ENCODE results near the gene CHRNA5.

The CHRNA5 gene

GRCh38 chr15:78620527-78621421, 55.5 kb downstream of the CHRNA5 start, which contains the start of gene CHRNA3:
TSS of gene CHRNA3 (minus strand) at chr15:78620996. CDS start at chr15:78620794, 202 bp downstream.
- no peak for DNase-seq (ENCODE audit: low spot score)

DNA sequence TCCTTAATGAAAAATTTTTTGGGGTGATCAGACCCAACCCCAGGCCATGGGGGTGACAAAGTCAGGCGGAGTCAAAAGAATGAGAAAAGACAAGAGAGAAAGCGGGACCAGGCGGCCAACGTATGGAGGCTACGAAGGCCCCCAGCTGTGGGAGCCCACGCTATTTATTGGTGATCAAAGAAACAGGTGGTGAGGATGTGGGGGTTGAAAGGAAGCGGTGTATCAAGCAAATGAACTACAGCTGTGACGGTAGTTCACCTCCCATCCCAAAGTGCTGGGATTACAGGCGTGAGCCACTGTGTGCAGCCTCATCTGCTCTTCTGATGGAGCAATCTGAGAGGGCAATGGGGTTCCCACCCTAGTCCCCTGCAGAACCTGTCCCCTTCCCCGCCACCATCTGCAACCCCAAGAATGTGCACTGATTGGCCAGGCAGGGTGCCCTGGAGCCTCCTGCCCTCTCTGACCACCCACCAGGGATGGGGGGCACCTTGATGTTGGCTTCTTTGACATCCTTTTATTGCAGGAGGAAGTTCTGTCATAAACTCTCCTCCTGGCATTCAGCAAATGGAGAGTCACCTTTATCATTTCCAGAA, 56.6 kb downstream of the CHRNA5 start:
- no peak for DNase-seq (ENCODE audit: low spot score)

DNA sequence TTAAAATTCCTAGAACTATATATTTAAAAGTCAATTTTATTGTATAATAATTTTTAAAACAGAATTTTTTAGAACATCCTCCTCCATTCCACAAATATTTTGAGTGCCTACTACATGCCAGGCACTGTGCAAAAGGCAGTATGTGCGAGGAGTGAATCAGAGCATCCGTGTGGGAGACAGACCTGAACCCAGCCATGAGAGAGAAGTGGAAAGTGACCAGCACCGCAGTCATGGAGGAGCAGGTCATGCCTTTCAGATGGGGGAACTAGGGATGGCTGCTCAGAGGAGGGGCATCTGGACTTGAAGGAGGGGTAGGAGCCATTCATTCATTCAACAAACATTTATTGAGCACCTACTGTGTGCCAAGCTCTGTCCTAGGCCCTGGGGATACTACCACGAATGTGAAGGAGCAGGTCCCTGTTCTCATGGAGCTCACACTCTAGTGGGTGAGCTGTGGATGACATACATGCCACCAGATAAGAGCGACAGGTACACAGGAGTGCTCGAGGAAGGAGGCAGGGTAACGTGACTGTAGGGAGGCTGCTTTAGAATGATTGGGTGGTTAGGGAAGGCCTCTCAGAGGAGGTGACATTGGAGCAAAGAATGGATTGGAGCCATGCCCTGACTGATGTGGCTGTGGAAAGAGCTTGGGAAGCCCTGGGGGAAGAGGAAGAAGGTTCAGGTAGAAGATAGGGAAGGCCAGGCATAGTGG, 58.6 kb downstream of the CHRNA5 start:
- no peak for DNase-seq (ENCODE audit: low spot score)

GRCh38 chr15:78624651-78625590, 59.6 kb downstream of the CHRNA5 start:
- no peak for DNase-seq (ENCODE audit: low spot score)

GRCh38 chr15:78625606-78626280, 60.4 kb downstream of the CHRNA5 start:
- no peak for DNase-seq (ENCODE audit: low spot score)

GRCh38 chr15:78626381-78626995, 61.2 kb downstream of the CHRNA5 start:
- DNase-seq (ENCODE audit: low spot score): no peak

DNA sequence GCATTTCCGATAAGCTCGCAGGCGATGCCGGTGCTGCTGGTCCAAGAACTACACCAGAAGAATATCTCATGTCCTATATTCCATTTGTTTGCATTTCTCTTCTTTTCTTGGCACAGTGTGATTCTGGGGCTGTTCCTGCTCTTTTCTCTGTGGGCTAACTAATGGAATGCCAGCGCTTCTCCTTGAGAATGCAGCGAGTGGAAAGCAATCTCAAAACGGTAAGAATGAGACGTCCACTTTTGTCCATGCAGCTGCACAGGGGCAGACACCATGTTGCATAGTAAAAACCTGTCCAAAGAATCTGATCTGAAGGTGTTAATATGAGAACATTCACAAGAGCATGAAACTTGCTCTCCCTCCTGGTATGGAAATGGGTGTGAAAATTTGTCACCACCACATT, 62.0 kb downstream of the CHRNA5 start:
- DNase-seq (ENCODE audit: low spot score): no peak

DNA sequence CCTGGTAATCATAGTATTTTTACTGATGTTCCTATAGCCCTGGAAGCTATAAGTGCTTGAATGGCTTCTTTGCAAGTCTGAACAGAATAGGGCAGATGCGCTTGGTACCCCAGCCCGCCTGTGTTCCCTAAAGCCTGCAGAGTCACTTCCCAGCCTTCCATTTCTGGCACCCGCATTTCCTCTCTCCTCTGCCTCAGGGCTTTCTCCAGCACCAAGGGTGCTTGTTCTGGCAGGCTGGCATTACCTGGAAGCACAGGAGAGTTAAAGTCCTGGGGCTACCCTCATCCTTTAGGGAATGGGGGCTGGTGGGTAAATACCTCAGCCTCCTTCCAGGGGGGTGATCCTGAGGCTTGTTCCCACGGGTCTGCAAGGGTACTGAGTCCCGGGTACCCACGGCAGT, 62.9 kb downstream of the CHRNA5 start:
- DNase-seq (ENCODE audit: low spot score): no peak

GRCh38 chr15:78629031-78629715, 63.9 kb downstream of the CHRNA5 start:
- DNase-seq (ENCODE audit: low spot score): no peak

- DNase-seq (ENCODE audit: low spot score): no peak
Measured at GRCh38 chr15:78629716-78630065, 64.4 kb downstream of the CHRNA5 start.

GRCh38 chr15:78630886-78631633, 65.7 kb downstream of the CHRNA5 start:
- DNase-seq (ENCODE audit: low spot score): no peak

DNA sequence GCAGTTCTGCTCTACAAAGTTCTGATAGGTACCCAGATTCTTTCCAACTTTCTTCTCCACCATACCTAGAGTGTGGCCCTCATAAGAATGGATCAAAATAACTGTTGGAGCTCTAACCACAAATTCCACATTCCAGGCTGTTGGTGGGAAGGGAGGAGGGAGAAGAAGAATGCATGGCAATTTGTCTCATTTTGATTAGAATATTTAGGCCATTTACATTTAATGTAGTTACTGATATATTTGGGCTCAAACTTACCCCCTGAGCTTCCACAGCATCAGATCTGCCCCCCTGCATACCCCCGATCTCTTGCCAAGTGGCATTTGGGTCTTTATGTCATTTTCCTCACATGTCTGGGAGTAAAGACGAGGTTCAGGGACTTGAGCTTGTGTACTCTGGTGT, 68.0 kb downstream of the CHRNA5 start:
- DNase-seq (ENCODE audit: low spot score): no peak

DNA sequence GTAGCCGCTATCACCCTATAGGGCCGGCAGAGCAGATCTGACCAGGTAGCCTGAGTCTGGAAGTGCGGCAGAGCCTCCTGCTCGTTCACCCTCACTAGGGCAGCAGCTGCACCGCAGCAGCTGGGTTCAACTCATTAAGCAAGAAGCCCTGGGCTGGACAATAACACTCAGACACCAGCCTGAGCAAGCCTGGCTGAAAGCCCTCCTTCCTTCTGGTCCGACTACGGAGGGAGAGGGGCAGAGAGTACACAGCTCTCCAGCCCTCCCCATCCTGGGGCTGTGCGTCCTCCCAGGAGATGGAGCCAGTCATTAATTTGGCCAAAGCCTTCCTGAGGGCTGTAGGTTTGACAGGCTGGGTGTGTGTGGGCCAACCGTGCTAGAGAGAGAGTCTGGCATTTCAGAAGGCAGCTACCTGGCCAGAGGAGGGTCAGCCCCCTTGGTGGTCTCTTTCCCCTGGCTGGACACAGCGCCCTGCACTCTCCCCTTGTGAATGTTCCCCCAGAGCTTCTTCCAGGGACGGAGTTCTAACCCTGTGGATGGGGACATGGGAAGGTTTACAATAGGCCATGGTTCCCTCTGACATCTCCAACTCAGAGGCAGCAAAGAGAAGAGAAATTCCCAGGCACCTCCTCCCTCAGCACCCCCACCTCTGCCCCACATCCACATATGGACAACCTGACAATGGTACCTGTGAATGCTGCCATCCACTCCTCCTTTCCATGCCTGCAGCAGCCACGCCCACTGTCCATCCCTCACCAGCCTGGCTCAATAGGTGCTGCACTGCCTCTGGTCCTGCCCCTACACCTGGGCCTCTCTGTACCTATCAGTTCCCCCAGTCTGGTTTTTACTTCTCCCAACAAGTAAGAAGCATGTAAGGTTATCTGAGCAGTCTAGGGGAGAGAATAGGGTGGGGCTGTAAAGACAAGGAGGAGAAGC, 69.2 kb downstream of the CHRNA5 start:
- no peak for DNase-seq (ENCODE audit: low spot score)

DNA sequence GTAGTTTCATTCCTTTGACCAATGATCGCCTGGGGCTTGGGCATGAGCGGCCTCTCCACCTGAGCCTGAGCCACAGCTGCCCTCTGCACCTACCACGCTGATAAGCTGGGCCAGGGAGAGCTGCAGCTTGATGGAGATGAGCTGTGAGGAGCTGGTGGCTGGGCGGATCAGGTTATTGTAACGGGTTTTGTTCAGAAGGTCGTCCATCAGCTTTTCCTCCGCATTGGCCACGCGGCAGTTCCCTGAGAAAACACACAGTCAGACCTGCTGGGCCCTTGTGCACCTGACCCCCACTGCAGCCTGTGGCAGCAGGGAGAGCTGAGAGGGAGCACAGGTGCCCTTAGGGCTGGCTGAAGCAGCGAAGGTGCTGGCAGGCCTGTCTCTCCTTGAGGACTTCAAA, 70.0 kb downstream of the CHRNA5 start:
- DNase-seq (ENCODE audit: low spot score): no peak

- DNase-seq (ENCODE audit: low spot score): no peak
Measured at GRCh38 chr15:78636378-78636859, 71.1 kb downstream of the CHRNA5 start.

- no peak for DNase-seq (ENCODE audit: low spot score)
Measured at GRCh38 chr15:78637776-78638435, 72.6 kb downstream of the CHRNA5 start.

- peak; percentile 12 for DNase-seq (ENCODE audit: low spot score)
Measured at GRCh38 chr15:78638658-78639314, 73.5 kb downstream of the CHRNA5 start.

Data from hematopoietic multipotent progenitor cell treated with erythropoietin and hydrocortisone succinate and interleukin-3 and kit ligand, for 15 days (in vitro differentiated cells).